Measurements from ENCODE around the gene TNN. TPM values are rescaled to one million over a fixed set of nuclear protein-coding genes. Genes with fewer than 3 reads are reported as not detected.

Gene TNN
- total and polyA plus RNA-seq, 10 of the 15 experiments (the other 5 are each of a cell fraction or from before 2014, with no cell fraction given): 0.05 to 0.17 (median 0.11) TPM

- RAD21 ChIA-PET (ENCODE audit: unreplicated experiment): interaction anchor here (0.6 to 1.4 kb wide), 3 partner anchors 10 to 86 kb away, joined by 3 to 6 read pairs (median 3); no protein-coding TSS in a partner anchor
- Histone ChIP-seq H3K79me2 (ENCODE audit: control insufficient read depth, insufficient read depth, low read length) (no peaks in the 10 kb centered on the region), H3K27me3 (replicated peaks in 1 of 2; ENCODE audit: control insufficient read depth in 2 of 2, insufficient read depth in 2 of 2, low read length in 1 of 2) (no peaks in the 10 kb centered on the region), H3K27ac (ENCODE audit: control insufficient read depth, insufficient read depth) (no peak overlapping the region), H4K20me1 (ENCODE audit: control insufficient read depth, insufficient read depth) (no peaks in the 10 kb centered on the region), H3K9me3 (replicated peaks; ENCODE audit: control insufficient read depth, insufficient read depth, low read length) (no peaks in the 10 kb centered on the region; the same call in 2 of the 3 replicates), H3K4me3 (no peak overlapping the region), H3K36me3 (ENCODE audit: control insufficient read depth in 2 of 2, insufficient read depth in 2 of 2, low read length in 1 of 2) (no peaks in the 10 kb centered on the region), H3K4me1 (ENCODE audit: control insufficient read depth, insufficient read depth, low read length) (no peaks in the 10 kb centered on the region; the same call in 1 of the 2 replicates), H2AFZ (ENCODE audit: control insufficient read depth, low read depth, low read length) (no peak overlapping the region), H3K4me2 (ENCODE audit: control insufficient read depth, insufficient read depth) (no peak overlapping the region), H3K9ac (ENCODE audit: control insufficient read depth, insufficient read depth, low read length) (no peak overlapping the region)
- in situ Hi-C loops (cut with MboI): no loop called here
- POLR2A ChIA-PET: no interaction called here
- BruUV-seq (replicated peaks): no TSS peak
- ATAC-seq: no peak
- FAIRE-seq: no peak
- SMC1A ChIA-PET (ENCODE audit: uncharacterized antibody, unreplicated experiment): interaction anchor here (0.7 to 1.9 kb wide), 4 partner anchors 17 to 85 kb away, joined by 3 to 6 read pairs (median 3); no protein-coding TSS in a partner anchor
- CTCF ChIA-PET: interaction anchor here (1.1 to 7.4 kb wide), 7 partner anchors 10 to 204 kb away, joined by 3 to 53 read pairs (median 8); no protein-coding TSS in a partner anchor
- WGBS (ENCODE audit: insufficient coverage, insufficient replicate concordance, low lambda C conversion rate, missing lambda C conversion rate): 19% methylated on average over 2 of the region's 2 CpGs
- intact Hi-C loops (cut with micrococcal nuclease; ENCODE audit: unreplicated experiment): no loop called here
- no peak for DNase-seq (ENCODE audit: low read depth, low spot score)
- TF ChIP-seq NFIC (IDR thresholded peaks at IDR 0.05; ENCODE audit: low read depth, low read length): no peak
- TF ChIP-seq CHD2 (IDR thresholded peaks at IDR 0.05; ENCODE audit: borderline replicate concordance, low read depth, low read length): no peak
- no peak for TF ChIP-seq SMARCA5 (IDR thresholded peaks at IDR 0.05)
- no peak for TF ChIP-seq MTA2 (IDR thresholded peaks at IDR 0.05; ENCODE audit: low read depth)
- no peak for TF ChIP-seq STAT3 (IDR thresholded peaks at IDR 0.05; ENCODE audit: low read depth, low read length)
- TF ChIP-seq BCL3 (IDR thresholded peaks at IDR 0.05; ENCODE audit: borderline replicate concordance, insufficient read depth, low read depth, low read length, poor library complexity, severe bottlenecking): no peak
- TF ChIP-seq ZNF687 (IDR thresholded peaks at IDR 0.05): no peak
- TF ChIP-seq CUX1 (IDR thresholded peaks at IDR 0.05; ENCODE audit: insufficient replicate concordance, low read depth, low read length): no peak
- no peak for TF ChIP-seq HSF1 (IDR thresholded peaks at IDR 0.05; ENCODE audit: low read depth, low read length)
- no peak for TF ChIP-seq EZH2 (IDR thresholded peaks at IDR 0.05; ENCODE audit: borderline replicate concordance, control insufficient read depth, low read depth, low read length)
Measured at GRCh38 chr1:175114996-175115395, 47.4 kb downstream of the TNN start.

Measured in GM12878 (cell line).